GM21619 (cell line): Measurements from ENCODE around the gene GIMAP6.
"Not testable (repeated sequence)": the region's sequence is repeated elsewhere in the genome, so short reads cannot be mapped to it uniquely, and the experiment has no call there.

Experiments
- ATAC-seq: cut with Tn5 transposase; IDR thresholded peaks from one replicate; pipeline ENCODE4 v1.9.1; 2021; ENCODE audit not compliant: unreplicated experiment

GIMAP6 gene

DNA sequence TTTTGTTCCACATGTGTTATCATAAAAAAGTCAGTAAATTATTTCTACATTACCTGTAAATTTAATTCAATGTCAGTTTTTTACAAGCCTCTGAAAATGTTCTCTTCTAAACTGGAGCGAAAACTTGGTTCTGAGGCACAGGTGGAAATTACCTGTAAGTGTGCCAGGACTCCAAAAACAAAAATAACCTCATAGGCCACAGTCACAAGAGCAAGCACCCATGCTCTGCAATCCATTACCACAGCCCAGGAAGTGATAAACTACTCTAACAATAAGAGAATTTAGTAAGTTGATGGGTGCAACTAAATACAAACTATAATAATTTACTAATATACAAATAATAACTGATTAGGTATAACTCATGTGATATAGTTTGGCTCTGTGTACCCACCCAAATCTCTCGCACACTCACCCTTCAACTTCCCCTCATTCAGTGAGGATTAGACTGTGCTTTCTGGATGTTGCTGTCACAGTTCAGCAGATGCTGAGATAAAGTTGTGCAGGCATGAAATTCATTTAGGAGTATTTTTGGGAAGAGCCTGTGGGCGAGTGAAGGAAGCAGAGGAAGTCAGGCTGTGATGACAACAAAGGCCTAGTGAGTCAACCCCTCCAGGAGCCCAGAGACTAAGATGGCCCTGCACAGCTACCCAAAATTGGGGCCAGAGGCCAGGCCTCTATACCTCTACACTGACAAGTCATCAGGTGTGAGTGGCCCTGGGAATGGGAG is 16.3 kb upstream of the GIMAP6 start:
- no peak for ATAC-seq

DNA sequence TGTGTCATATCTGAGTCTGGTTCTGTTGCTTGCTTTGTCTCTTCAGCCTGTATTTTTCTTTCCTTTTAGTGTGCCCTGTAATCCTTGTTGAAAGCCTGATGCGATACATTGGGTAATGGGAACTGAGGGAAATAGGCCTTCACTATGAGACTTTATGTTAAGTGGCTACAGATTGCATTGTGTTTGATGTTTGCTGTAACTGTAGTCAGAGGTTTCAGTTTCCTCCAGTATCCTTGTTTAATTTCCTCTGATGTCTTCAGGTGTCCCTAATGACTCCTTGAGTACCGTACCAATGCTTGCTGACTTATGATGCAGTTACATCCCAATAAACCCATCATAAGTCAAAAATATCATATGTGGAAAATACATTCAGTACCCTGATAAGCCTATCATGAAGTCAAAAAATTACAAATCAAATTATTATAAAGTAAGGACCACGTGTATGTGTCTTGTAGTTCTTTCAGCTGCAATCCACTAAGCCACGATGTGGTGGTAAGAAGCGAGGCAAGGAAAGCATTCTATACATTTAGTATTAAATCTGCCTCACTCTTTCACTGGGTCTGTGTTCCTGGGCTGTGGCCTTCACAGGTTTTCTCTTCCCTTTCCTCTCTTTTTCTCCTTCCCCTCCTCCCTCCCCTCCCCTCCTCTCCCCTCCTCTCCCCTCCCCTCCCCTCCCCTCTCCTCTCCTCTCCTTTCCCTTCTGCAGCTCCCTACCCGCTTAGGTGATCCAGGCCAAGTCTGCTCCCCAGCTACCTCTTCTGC is 13.3 kb upstream of the GIMAP6 start:
- ATAC-seq, result no peak

DNA sequence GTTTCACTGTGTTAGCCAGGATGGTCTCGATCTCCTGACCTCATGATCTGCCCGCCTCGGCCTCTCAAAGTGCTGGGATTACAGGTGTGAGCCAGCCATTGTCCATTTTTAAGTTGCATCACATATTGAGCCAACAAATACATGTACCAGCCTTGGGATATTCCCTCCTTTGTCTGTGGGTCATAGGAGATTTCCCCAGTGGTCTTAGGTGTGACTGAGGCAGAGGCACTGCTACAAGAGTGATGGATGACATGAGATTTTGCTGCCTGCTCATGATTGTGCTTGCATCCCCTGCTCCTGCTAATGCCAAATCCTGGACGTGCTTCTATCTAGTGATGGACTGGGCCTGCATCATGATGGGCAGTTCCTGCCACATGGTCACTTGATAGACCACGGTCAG is 10.7 kb upstream of the GIMAP6 start:
- ATAC-seq, result no peak

DNA sequence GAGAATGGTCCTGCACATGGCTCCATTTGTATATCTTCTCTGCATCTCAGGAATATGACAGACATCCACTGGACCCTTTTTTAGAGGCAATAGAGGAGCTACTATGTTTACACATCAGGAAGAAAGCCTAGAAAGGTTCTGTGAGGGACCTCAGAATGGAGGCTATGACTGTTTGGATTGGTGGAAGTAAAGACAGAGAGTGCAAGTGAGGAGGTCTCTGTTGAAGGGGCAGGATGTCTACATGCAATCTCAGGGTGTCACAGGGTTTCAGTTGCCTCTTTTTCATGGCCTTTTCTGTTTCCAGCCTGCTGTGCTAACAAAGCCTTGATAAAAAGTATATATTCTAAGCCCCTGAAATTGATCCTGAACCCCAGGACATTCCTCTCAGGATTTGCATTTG is 9.7 kb upstream of the GIMAP6 start:
- no peak for ATAC-seq

DNA sequence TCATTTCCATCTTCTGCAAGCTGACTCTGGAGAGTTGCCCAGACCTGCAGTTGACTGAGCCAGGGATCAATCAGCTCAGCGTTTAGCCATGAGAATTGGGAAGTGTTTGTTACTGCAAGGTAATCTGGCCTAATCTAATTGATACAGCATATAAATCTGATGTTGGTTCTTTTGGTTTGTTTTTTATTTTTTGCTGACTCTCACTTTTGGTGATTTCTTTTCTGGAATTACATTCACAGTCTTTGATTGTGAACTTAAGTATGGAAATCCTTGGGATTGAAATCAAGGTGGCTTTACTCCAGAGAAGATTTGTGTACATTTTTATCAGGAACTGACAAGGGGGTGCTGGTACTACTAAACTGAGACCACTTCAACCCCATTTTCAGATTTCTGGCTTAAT is 1.7 kb upstream of the GIMAP6 start:
- ATAC-seq, result no peak

DNA sequence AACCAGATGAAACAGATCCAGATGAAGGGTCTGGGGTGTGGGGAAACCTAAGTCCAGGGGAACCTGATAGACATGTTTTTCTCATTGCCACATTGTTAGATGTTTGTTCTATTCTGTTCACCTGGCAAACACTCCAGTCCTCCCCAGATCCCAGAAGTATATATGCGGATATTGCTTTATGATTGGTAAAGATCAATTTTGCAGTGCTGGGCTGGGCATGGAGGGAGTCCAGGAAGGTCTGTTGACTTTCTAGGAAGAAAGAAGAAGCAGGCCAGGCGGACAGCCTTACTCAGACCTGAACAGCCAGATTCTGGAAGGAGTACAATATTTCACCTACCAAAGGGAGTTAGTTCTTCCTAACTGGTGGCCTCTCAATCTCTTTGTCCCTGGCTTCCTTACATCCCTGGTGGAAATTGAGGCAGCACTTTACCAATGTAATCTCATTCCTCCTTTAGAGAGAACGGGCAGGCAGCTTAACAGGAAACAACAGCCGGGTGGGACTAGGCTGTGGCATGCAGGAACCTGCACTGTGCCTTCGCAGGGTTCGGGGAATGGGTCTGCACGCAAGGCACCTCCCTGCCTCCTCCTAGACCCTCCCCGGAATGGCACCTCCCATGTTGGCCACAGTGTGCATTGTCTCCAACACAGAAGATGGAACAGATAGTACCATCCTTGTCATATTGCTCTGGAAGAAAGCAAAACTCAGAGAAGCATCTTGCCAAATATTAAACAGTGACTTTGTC is 930 bp downstream of the GIMAP6 start:
- peak; percentile 45 for ATAC-seq

DNA sequence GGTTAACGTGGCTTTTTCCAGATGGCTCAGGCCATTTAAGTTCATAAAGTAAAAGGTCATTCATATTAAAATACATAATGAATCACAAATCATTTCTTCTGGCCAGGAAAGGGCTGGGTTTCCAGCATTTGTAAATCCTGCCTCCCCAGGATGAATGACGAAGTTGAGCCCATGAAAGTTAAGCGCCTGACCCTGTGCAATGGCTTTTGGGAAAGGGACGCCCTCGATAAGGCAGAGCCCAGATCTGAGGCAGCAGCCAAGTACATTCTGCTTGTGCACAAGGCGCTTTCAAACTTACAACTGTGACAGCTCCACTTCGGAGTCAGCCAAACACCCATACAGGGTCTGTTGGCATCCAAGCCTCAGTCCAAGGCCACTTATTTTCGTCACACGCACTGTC is 2.8 kb downstream of the GIMAP6 start:
- ATAC-seq, result no peak

DNA sequence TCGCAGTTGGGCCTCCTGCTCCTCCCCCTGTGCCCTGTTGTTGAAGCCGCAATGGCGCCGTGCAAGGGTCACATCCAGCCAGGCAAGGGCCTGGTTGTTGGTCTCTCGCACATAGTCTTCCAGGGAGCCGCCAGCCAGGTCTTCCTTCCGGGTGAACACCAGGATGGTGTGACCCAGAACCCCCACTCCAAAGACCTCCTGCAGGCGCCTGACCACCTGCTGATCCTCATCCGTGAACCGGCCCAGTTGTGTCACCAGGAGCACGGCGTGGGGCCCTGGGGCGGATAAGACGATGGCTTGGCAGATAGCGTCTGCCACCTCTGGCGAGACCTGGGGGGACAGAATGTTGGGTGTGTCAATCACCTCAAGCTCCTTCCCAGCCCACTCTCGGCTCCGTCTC is 4.2 kb downstream of the GIMAP6 start:
- no peak for ATAC-seq

DNA sequence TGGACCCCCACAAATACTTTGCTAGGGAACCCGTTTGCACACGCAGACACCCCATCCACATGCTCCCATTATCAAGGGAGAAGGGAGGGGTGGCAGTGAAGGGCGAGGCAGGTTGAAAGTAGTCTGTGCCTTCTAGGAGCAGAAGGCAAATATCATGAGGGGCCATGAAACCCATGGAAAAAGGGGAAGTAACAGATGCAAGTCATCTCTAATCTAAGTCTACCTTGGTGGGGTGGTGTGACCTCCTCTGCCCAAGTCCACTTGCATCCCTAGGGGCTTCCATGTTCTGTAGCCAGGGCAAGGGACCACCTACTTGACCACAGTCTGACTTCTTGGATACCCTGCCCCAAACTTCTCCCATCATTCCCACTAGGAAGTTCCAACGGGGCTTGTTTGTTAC is 5.5 kb downstream of the GIMAP6 start:
- no peak for ATAC-seq

DNA sequence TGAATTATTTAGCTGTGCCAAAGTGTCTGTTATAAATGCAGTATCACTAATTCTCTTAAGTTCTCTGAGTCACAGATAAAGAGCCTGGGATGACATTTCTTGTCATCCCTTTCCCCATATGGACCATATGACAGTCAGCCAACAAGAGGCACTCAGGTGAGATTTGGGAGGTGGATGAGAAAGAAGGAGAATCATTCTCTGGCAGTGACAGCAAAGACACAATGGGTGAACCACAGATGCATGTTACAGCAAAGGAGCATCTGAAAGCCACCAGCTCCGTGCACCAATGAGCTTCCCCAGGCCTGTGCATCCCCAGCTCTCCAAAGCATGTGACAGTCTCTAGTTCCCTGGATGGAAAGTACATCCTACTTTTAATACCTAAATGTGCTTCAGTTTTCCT is 10.8 kb downstream of the GIMAP6 start:
- ATAC-seq, result peak; percentile 36

DNA sequence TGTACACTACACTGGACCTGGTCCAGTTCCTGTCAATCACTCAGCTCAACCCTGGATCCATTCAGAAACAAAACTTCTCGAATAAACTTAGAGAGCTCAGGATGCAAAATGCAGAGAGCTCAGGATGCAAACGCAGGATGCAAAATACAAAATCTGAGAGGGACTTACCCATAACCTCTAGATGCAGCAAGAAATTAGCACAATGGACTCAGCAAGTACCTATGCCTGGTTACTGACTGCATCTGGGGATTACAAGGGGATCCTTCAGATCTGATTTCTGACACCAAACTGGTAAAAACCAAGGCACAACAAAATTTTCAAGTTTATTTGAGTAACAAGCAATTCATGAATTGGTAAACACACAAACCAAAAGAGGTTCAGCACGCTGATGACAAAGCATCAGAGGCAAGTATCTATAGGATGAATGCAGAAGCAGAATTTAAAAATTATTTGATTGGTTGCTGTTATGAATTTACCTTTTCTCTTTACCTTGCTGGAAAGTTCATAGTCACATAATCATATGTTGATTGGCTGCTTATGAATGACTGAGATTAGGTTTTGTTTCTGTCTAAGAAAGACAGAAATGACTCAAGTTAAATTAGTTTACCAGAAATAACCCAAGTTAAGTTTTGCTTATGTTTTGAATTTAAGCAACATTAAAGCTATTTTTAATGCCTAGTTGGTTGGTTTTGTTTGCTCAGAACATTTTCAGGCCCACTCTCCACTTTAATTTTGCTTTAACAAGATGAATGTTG is 11.4 kb downstream of the GIMAP6 start:
- ATAC-seq, result peak; percentile 66

DNA sequence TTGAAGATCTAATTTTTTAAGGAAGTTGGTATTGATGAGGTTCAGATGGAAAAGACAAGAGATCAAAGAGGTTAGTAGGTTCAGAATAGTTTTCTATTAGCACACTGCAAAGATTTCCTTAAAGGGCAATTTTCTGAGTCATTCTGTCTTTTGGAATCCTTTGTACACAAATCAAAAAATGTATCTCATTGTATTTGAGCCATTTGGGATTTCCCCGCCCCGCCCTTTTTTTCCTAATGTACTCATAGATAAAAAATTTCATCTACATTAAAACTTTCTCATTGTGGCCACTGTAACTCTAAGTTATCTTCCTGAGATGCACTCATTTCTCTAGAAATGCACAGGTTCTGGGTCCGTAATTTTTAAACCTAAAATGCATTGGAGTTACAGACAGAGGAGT is 12.1 kb downstream of the GIMAP6 start:
- ATAC-seq, result no peak

DNA sequence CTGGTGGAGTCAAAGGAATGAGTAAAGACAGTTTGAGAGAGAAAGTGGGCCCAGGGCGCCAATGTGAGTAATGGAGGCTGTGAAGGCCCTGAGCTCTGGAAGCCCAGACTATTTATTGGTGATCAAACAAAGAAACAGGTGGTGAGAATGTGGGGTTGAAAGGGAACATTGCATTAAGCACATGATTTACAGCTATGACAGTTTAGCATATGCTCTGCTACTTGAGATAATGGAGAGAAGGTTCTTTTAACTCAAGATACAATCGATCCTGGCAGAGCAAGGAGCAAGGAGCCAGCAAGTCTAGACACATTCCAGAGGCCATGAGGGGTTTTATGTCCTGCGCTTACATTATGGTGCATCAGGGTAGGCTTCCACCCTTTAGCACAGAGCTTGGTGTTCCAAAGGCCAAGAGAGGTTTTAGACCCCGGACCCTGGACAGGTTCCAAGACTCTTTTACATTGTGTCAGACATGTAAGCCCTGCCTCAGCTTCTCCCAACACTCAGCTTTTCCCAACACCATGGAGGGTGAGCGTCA is 16.9 kb downstream of the GIMAP6 start:
- ATAC-seq, result not testable (repeated sequence)

DNA sequence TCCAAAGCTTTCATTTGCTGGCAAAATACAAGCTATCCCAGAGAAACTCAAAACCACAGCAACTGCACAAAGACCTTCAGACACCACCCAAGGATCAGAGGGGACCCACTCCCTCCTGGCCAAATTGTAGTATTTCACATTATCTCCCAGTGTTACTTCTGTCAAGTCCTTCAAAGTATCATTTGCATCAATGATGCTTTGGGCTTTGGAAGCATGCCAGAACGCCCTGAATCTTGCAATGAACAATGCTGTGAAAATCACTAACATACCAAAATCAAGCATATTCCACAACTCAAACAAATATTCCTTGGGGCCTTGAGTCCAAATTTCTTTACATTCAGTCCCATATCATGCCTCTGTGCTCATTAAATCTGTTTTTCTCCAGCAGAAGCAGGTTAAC is 17.8 kb downstream of the GIMAP6 start:
- ATAC-seq, result not testable (repeated sequence)

DNA sequence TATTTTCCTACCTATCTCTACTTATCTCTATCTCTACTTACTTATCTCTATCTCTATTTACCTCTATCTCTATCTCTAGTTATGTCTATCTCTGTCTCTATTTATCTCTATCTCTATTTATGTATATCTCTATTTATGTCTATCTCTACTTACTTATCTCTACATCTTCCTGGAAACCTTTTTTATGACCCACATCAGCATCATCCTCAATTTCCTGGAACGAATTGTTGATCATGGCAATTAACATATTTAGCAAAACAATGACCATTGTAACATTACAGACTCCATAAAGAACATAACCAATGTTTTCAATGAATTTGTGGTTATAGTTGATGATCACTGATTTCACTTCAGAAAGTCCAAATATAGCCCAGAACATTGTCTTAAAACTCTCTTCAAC is 18.3 kb downstream of the GIMAP6 start:
- ATAC-seq, result no peak

DNA sequence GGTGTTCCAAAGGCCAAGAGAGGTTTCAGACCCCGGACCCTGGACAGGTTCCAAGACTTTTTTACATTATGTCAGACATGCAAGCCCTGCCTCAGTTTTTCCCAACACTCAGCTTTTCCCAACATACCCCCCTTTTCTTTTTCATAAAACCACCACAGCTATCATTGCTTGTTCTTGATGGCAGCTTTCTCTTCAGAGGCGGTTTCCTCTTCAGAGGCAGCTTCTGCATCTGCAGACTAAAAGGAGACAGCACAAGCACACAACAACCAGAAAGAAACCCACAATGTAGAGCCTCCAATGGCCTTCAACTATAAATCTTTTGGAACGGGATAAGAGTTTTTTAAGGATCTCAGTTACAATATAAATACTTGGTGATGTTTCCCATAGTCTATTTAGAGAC is 19.3 kb downstream of the GIMAP6 start:
- no peak for ATAC-seq

DNA sequence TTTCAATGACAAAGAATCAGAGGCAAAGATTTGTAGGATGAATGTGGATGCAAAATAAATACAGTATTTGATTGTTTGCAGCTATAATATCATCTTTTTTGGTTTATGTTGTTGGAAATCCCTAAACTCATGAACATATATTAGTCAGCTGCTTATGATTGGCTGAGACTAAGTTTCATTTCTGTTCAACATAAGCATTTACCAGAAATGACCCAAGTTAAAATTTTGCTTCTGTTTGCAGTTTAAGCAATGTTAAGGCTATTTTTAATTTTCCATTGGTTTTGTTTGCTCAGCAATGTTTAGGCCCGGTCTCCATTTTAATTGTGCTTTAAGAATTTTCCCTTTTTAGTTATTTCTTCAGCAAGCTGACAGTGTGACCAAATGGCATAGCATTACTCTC is 22.0 kb downstream of the GIMAP6 start:
- ATAC-seq, result no peak

DNA sequence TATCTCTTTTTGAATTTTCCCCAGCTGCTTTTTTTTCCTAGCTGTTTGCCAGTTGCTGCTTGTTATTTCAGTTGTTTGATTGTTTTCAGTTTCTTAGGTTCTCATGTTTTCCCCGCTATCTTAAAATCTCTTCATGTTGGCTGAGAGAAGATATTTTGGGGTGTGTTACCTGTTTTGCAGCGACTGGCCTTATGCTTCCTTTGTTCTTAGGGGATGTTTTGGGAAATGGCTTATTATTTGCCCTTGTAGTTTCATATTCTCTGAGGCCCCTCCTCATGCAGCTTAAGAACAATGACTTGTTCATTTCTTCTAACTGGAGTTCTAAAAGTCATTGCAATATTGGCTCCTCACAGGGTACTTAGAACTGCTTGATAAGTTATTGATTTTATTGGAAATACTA is 28.6 kb downstream of the GIMAP6 start:
- not testable (repeated sequence) for ATAC-seq

DNA sequence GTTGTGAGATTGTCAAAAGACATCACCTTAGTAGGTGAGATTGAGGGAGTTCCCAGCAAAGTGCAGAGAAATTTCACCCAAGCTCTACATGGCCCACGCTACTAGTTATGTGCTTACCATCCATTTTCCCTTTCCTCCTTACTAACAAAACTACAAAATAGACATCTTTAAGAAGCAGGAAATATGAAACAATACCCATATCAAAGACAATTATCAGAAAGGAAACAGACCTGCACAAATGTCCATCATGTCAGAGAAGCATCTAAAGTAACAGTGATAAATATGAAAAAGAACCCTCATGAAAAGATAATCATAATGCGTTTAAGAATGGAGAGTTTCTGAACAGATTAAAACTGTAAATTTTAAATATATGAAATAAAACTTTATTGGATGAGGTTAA is 36.8 kb downstream of the GIMAP6 start:
- ATAC-seq, result no peak

DNA sequence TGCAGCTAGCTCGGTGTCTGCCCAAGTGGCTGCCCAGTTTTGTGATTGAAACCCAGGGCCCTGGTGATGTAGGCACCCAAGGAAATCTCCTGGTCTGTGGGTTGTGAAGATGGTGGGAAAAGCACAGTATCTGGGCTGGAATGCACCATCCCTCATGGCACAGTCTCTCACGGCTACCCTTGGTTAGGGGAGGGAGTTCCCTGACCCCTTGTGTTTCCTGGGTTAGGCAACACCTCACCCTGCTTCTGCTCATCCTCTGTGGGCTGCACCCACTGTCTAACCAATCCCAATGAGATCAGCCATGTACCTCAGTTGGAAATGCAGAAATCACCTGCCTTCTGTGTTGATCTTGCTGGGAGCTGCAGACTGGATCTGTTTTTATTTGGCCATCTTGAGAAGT is 37.4 kb downstream of the GIMAP6 start:
- ATAC-seq, result no peak

DNA sequence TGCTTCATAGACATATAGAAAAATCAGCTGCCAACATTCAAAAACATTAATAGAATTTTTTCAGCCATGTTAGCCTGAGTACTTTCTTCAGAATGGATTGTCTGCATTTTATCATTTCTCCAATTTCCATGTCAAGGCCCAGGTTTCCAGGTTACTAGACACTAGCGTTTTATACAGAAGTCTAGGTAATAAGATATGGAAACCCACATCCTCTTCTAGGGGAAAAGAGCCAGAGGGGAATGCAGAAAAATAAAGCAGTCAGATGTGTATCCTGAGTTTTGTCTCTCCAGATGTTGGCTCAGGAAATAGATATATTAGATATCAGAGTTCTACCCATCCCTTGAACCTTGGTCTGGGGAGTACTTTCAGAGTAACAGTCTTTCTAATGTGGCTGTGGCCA is 44.6 kb downstream of the GIMAP6 start:
- no peak for ATAC-seq
